Right renal cortex interstitium (tissue), 3 donors: ENCODE measurements around the gene DYRK4. TPM values are rescaled to one million over a fixed set of nuclear protein-coding genes. Genes with fewer than 3 reads are reported as not detected.
A peak's percentile ranks its signal among the peaks of the same experiment; 100 is the strongest.

Experiments used
- DNase-seq, 3 donors: peaks; one replicate each; pipeline ENCODE4 v3.0.0-alpha.2; 2013; ENCODE audit warnings: low read depth in 3 of 3, low spot score in 2 of 3
- polyA plus RNA-seq, 3 donors: library from polyadenylated mRNA; unstranded; fragments of 120-200 nt; gene quantifications; one replicate each; pipeline ENCODE4 v1.2.1, GENCODE V29; 2013; ENCODE audit not compliant: insufficient read length in 3 of 3

Gene DYRK4
- polyA plus RNA-seq, 3 donors: 52.7 to 58.0 (median 55.0) TPM

DNA sequence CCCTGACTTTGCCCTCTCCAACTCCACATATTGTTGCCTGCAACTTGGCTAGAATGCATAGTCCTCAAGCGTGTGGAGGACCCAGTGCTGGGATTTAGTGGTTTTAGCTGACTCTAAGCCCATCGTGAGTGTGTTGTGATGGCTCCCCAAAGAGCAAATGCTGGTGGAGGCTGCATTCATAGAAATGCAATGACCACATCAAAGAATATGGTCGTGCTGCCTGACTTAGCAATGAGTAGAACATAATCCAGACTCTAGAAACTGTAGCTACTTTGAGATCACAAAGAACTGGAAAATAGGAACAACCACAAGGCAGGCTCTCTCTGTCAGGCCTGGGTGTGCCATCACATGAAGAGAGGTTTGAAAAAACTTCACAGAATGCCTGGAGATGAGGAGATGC lies 1.3 kb downstream of the DYRK4 start:
- no peak for DNase-seq

DNA sequence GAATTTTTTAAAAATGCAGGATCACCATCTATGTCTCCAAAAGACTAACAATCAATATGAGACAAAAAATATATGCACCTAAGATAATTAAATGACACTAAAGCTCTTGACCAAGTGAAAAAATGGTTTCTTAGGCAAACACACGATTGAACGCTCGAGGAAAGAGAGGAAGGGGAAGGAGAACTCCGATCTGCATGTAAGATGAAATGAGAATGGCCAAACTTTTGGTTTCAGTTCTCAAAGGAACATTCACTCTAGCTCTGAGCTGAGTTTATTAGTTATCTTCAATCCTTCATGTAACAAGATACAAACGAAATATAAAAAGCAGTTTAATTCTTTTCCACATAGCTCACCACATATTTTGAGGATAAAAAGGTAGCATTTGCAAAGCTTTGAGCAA lies 2.8 kb downstream of the DYRK4 start:
- DNase-seq: no peak

DNA sequence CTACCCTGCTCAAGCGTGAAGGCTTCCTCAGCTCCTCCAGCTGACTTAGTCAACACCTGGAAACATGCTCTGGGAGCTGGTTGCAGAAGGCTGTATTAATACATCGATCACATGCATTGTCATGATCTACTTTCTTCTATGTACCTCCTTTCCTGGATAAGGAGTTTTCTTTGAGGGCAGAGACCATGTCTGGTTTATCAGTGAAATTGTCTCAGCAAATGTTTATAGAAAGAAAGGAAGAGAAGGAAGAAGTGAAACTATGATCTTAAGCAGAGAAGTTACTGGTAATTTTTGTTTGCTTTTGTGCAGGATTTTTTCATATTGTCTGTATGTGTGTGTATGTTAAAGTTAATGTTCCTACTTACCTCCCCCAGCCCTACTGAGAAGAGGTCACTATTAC lies 4.5 kb downstream of the DYRK4 start:
- no peak for DNase-seq

DNA sequence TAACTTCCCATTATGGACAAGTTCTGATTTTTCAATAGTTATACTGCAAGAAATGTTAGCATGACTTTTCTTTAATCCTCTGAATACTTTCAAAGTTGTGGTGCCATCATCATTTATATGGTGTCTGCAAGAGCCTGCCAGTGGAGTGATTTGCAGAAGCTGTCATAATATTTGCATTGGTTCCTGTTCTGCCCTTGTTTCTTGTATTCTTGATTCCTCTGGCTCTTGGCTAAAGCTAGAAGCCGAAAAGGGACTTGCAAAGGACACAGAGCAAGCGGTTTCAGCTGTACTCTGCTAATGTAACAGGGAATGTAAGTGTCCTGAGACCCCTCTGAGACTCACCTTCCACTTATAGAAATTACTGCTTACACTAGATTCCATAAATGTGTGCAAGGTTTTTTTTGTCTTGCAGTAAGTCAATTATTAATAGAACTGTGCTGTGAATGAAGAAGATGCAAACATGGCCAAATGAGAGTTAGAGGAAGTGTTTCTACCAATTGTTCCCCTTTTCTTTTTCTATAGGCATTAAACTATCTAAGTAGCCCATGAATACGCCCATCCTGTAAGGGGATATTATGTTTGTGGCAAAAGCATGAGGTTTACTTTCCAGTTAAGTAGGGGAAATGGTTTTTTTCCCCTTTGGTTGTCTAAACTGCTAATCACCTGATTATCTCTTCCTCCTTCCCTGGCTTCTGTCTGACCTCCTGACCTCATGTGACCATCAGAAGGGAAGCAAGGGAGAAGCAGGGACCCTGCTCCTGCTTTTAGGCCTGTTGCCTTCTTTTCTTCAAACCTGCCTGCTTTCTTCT lies 5.3 kb downstream of the DYRK4 start:
- DNase-seq: no peak

DNA sequence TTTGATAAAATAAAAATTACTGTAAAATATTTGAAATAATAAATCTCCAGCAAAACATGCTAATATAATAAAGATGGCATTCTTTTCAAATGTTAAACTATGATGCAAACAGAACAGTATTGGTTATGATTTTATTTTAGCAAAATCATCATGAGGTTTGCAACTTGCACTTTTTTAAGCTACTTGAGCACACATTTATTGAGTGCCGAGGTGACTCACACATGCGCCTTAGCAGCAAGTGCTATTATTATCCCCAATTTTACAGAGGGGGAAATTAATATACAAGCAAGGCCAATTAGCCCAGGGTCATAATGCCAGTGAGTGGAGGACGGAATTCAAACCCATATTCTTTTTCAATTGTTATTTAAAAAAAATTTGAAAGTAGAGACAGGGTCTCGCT lies 7.3 kb downstream of the DYRK4 start:
- no peak for DNase-seq

DNA sequence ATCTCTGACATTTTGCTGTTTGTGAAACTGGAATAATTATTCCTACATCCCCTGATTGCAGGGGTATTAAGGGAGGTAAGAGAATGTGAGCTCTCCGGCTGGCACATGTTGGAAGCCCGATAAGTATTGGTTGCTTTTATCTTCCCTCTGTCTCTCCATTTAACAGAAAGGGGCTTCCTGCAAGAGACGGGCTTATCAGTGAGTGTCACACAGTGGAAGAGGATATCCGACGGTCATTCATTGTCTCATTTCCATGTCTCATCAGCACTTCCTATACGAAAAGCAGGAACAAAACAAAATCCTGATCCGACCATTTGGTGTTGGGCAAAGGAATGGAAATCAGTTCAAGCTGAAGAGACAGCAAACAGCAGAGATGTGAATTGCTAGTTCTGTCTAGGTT lies 10.7 kb downstream of the DYRK4 start:
- DNase-seq: no peak

DNA sequence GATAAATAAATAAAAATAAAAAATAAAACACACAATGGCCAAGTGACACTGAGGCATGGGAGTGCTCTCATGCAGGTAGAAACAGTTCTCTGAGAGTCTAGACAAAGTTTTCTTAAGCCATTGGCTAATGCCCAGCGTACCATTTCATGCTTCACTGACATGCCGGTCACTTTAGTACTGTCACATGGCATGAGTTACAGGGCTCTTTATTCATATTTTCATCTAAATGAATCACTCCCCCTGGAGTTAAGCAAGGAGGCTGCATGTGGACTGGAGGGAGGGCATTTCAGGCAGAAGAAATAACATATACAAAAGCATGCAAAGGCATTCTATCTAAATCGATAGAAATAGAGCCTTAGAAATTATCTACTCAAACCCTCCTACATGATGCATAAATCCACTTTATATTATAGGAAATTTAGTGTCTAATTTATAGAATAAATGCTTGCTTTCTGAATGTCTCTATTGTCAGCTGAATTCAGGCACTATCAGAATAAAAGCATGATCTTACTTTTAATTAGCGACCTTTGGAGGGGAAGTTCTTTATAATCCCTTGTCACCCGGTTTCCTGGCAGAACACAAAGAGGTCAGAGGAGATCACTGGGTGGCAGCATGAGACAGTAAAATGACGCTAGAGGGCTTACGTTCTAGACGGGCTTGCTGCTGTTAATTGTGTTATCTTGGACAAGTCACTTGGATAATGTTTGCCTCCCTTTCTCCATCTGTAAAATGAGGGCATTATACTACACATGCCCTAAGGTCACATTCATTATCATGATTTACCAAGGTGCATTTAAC lies 17.5 kb downstream of the DYRK4 start:
- DNase-seq: no peak

DNA sequence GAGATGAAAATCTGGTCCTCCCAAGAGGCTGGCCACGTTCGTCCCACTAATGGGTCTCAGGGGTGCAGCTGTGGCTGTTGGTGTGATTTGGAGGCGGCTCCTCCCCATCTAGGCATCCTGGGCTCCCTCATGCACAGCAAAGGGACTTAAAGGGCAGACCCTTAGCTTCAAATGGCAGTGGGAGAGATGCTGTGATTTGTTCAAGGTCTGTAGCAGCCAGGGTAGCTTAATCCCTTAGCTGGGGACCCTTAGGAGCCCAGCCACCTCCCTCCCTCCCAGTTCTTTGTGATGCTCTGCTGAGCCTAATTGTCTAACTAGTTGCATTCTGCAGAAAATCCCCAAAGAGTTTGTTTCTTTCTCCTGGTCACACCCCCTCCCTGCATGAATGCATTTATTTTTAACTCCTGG lies 18.3 kb downstream of the DYRK4 start:
- no peak for DNase-seq

DNA sequence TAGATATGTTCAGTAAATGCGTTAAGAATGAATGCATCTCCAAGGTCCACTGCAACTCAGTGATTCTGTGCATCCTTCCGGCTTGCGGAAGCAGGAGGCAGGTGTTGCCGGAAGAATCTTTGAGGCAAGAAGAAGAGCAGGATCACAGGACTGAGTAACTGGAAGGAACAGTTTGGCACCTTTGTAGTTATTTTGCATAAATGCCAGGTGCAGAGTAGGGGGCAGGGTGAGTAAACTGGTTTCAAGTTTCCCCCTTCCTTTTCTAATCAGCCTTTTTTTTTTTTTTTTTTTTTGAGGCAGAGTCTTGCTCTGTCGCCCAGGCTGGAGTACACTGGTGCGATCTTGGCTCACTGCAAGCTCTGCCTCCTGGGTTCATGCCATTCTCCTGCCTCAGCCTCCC lies 22.3 kb downstream of the DYRK4 start:
- DNase-seq: no peak

DNA sequence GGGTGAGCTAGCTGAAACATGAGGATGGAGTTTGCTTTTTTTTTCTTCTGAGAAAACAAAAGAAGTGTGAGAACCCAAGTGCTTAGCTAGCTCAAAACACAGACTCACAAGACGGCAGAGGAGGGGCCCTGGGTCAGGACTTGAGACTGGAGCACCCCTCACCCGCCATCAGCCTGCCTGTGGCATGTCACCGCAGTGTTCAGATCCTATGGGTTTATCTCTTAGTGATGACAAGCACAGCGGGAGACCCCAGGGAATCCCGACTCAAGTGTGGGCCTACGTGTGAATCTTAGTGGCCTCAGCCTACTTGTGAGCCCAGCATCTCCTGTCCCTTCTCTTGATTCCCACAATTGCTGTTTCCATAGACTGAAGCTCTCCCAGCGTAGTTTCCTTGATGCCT lies 22.9 kb downstream of the DYRK4 start:
- DNase-seq: no peak

DNA sequence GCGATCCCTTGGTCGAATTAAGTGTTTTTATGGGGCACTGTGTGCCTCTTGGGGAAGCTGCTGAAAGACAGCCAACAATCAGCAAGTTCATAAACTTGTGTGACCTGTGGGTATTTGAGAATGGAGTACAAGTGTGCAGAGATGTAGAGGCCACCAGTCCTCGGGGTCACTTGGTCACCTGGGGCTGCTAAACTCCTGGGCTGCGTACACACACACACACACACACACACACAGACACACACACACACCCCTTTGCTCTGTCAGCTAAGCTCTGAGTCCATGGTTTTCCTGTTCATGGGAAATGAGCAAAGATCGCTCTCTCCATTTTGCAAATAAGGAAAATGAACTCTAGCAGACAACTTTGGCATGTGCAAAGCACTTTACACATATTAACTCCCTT lies 24.5 kb downstream of the DYRK4 start:
- no peak for DNase-seq

DNA sequence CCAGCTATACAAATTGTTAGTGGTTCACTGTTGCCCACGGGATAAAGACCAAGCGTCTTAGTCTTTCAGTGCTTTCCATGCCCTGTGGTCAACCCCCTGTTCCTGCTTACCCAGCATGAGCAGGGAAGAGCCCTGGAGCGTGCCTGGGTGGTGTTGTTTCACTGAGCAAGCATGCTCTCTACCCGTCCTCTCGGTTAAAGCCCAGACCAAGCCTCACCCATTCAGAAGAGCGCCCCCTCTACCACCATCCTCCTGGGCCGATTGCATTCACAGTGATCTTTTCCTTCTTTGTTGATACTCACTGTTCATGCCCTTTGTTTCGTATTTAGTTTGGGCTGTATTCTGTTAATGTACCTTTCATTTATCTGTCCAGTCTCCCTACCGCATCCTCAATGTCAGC lies 25.1 kb downstream of the DYRK4 start:
- DNase-seq: no peak

DNA sequence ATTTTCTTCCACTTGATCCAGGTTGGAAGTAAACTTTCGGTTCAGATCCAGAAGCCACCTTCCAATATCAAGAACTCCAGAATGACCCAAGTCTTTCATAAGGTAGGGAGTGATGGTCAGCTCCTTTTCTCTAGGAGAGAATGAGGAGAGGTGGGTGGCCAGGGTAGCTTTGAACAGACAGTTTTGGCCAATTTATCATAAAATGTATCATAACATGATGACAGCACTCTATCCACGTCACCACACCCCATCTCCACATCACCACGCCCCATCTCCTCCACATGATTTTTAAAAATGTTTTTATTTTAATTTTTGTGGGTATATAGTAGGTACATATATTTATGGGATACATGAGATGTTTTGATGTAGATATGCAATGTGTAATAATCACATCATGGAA lies 26.9 kb downstream of the DYRK4 start:
- no peak for DNase-seq

DNA sequence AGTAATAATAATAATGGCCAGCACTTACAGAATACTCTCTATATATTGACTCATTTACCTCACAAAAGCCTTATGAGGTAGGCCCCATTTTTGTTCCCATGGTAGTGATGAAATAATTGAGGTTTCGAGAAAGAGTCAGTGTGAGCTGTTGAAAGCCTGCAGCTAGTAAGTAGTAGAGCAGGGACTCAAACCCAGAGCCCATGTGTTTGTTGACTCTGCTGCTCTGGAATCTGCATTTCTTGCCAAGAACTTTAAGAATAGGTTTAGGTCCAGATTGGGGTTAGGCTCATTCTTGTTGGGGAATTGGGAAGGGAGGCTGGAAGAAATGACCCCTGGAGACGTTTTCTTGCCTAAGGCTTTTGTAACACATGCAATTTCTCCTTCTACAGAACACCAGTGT lies 27.9 kb downstream of the DYRK4 start:
- no peak for DNase-seq

DNA sequence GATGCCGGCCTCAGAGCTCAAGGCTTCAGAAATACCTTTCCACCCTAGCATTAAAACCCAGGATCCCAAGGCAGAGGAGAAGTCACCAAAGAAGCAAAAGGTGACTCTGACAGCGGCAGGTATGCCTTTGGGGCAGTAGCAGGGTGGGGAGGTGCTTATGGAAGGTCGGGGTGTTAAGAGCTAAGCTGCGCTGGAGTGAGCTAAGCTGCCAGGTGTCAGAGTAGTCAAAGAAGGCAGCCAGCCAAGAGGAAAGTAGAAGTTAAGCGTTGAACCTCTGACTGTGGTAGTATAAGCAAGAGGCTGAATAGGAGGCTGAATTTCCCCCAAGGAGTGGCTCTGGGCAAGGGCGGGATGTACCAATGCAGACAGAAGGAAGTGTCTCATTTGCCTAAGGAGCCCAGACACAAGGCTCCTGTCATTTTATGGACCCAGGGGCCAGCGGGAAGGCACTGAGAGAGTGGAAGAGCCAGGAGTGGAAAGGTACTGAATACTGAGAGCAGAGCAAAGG lies 29.2 kb downstream of the DYRK4 start:
- no peak for DNase-seq

DNA sequence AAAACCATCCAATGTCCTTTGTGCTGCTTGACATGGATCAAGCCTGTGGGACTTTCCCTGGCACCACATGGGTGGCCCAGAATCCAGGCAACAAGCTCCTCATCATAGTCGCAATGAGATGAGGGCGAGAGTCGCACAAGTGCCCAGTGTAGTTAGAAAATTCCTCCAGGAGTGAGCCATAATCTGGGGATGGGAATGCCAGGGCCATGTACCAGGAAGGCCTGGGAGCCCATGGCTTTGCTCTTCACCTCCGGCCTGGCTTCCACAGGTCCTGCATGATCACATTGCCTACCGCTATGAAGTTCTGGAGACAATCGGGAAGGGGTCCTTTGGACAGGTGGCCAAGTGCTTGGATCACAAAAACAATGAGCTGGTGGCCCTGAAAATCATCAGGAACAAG lies 33.9 kb downstream of the DYRK4 start:
- no peak for DNase-seq

DNA sequence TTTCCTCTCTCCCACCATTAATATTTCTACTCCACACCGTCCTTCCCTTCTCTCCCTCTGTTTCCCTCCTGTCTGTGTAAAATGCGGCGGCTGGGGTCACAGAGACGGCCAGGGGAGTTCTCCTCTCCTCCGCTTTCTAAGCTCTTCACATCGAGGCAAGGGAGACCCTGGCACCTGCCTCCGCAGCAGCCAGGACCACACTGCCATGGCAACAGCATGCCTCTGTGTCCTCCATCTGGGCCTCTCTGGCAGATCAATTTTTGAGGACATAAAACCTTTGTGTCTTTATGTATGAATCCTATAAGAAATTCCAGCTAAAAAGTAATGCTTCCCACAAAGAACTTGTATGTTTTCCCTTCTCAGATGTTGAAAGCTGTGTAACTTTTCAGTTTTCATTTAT lies 41.4 kb downstream of the DYRK4 start:
- DNase-seq: no peak

DNA sequence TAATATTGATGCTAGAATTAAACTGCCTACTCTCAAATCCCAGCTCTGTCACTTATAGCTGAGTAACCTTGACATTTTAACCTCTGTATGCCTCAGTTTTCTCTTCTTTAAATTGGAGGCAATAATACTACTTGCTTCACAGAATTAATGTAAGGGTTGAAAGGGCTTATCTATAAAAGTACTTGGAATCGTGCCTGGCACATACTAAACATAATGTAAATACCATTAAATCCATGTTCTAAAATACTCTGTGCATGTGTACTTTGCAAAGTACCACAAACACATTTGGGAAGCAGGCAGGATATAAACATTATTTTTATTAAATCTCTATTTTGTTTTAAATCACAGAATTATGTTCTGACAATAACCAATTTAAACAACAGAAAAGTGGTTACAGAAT lies 41.9 kb downstream of the DYRK4 start:
- no peak for DNase-seq

DNA sequence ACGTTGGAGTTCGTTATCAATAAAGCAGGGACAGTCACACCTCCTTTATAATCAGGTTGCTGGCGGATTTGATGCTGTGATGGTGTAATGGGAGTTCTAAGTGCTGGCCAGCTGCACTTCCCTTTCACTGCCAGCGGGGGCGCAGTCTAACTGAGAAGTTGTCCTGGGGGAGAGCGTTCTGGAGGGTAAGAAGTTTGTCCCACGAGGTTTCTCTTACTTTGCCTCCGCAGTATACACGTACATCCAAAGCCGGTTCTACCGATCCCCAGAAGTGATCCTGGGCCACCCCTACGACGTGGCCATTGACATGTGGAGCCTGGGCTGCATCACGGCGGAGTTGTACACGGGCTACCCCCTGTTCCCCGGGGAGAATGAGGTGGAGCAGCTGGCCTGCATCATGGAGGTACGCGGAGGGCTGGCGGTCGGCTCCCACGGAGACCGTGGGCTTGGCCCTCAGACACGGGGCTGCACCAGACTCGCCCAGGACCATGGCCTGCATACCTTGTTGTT lies 42.7 kb downstream of the DYRK4 start:
- DNase-seq: peak; percentile 71 to 75 (median 71)

DNA sequence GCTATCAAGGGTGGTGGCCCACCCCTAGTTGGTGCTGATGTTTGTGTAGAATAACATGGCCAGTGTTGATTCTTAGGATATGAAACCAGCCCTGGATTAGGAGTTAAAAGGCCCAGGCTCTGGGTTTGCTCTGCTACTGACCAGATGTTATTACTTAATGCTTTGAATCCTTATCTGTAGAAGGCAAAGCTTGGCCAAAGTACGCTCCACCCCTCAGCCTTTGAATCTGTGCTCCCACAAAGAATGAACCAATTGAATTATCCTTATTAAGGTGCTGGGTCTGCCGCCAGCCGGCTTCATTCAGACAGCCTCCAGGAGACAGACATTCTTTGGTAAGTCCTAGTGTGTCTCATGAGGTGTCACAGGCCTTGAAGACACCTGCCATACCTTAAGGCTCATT lies 45.0 kb downstream of the DYRK4 start:
- DNase-seq: no peak

DNA sequence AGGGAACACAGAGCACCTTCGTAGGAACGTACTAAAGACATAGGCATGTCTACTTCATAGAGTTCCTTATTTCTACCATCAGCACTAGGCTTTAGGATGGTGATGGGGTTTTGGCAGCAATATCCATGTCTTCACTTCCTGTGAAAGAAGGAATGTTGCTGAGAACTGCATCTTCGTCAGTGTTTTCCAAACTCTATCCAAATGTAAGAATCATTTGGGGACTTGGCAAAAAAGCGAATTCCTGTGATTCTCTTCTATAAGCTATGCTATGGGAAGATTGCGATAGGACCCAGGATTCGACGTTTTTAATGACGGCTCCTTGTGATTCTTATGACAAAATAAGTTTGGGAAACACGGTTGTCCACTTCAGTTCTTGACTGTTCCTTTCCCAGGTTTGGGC lies 47.1 kb downstream of the DYRK4 start:
- DNase-seq: no peak

DNA sequence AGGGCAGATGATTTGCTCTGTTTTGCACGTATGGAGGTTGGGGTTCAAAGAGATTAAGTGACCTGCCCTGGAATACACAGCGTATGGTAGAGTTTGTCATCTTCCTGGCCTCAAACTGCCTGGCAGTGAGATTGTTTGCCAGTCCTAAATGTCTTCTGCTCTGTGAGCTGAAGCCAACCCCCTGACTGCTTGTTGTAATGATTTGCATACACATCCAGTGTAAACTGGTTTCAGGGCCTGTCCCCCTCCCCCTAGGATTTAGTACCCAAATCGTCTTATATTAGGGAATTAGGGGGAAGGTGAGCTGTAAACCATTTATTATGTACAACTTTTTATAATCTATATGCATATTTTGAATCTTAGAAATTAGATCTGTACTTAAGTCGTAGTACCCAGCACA lies 48.5 kb downstream of the DYRK4 start:
- DNase-seq: no peak
